ENCODE results near the gene RESP18. TPM values are rescaled to one million over a fixed set of nuclear protein-coding genes. Genes with fewer than 3 reads are reported as not detected.
A peak's percentile ranks its signal among the peaks of the same experiment; 100 is the strongest.

The RESP18 gene
- polyA plus RNA-seq, 1 of the 3 experiments (the other 2 are of a cell fraction) = not detected

DNA sequence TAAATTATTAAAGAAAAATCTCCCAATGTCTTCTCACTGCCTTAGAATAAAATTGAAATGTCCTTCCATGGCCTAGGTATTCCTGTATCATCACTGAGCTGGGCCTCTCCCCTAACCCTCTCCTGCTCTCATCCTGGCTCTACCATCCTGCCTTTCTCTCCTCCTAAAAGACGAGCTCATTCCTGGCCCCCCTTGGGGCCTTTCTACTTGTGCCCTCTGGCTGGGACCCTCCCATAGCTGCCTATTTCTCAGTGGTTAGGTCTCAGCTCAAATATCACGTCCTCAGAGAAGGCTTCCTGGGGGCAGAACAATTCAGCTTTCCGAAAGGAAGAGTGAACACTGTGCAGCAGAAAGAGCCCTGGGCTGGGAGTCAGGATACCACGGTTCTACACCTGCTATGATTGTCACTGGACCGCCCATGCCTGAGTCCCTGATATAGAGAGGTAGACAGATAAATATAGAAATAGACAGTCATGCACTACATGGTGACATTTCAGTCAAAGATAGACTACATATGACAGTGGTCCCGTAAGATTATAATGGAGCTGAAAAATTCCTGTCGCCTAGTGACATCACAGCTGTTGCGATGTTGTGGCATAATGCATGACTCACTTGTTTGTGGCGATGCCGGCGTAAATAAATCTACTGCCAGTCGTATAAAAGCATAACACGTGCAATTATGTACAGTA lies 45.8 kb upstream of the RESP18 start:
- no peaks in the 10 kb centered on the region for H3K27me3 ChIP-seq (ENCODE audit: insufficient read depth)
- 94% methylated on average over 13 of the region's 13 CpGs for WGBS (ENCODE audit: low lambda C conversion rate)
- H3K9me2 ChIP-seq = no peaks in the 10 kb centered on the region
- peaks cover 20 to 25% of the 10 kb centered on the region in 2 experiments for H3K36me3 ChIP-seq (replicated peaks in 1 of 2; ENCODE audit: control insufficient read depth in 1 of 2, insufficient read depth in 2 of 2, low read length in 1 of 2)
- H3K79me2 ChIP-seq (ENCODE audit: insufficient read depth) = no peaks in the 10 kb centered on the region
- H3K9ac ChIP-seq = no peak overlapping the region
- H3K4me3 ChIP-seq (ENCODE audit: low read depth in 2 of 2, low read length in 1 of 2) = no peak overlapping the region
- no peak overlapping the region for H2AFZ ChIP-seq (ENCODE audit: low read depth)
- H3F3A ChIP-seq (replicated peaks; ENCODE audit: insufficient read depth) = peaks cover 2% of the 10 kb centered on the region
- H3K4me1 ChIP-seq (ENCODE audit: control insufficient read depth in 1 of 2, insufficient read depth in 2 of 2, low read depth in 1 of 2, low read length in 1 of 2) = no peaks in the 10 kb centered on the region
- H3K9me3 ChIP-seq = no peaks in the 10 kb centered on the region
- TF ChIP-seq, protein P1, sequence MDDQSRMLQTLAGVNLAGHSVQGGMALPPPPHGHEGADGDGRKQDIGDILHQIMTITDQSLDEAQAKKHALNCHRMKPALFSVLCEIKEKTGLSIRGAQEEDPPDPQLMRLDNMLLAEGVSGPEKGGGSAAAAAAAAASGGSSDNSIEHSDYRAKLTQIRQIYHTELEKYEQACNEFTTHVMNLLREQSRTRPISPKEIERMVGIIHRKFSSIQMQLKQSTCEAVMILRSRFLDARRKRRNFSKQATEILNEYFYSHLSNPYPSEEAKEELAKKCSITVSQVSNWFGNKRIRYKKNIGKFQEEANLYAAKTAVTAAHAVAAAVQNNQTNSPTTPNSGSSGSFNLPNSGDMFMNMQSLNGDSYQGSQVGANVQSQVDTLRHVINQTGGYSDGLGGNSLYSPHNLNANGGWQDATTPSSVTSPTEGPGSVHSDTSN (IDR thresholded peaks at IDR 0.05) = no peak
- TF ChIP-seq, protein P2, sequence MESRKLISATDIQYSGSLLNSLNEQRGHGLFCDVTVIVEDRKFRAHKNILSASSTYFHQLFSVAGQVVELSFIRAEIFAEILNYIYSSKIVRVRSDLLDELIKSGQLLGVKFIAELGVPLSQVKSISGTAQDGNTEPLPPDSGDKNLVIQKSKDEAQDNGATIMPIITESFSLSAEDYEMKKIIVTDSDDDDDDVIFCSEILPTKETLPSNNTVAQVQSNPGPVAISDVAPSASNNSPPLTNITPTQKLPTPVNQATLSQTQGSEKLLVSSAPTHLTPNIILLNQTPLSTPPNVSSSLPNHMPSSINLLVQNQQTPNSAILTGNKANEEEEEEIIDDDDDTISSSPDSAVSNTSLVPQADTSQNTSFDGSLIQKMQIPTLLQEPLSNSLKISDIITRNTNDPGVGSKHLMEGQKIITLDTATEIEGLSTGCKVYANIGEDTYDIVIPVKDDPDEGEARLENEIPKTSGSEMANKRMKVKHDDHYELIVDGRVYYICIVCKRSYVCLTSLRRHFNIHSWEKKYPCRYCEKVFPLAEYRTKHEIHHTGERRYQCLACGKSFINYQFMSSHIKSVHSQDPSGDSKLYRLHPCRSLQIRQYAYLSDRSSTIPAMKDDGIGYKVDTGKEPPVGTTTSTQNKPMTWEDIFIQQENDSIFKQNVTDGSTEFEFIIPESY (IDR thresholded peaks at IDR 0.05; ENCODE audit: borderline replicate concordance, low read depth) = no peak
- TF ChIP-seq, protein P3, sequence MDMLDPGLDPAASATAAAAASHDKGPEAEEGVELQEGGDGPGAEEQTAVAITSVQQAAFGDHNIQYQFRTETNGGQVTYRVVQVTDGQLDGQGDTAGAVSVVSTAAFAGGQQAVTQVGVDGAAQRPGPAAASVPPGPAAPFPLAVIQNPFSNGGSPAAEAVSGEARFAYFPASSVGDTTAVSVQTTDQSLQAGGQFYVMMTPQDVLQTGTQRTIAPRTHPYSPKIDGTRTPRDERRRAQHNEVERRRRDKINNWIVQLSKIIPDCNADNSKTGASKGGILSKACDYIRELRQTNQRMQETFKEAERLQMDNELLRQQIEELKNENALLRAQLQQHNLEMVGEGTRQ (IDR thresholded peaks at IDR 0.05; ENCODE audit: borderline replicate concordance, low read depth, low read length) = no peak
- no peak for TF ChIP-seq NFIC (IDR thresholded peaks at IDR 0.05; ENCODE audit: borderline replicate concordance)
- no peak overlapping the region for H3K27ac ChIP-seq (ENCODE audit: low read depth in 2 of 2, low read length in 1 of 2)
- no peak for DNase-seq
- no peak overlapping the region for H3K4me2 ChIP-seq
- no peaks in the 10 kb centered on the region for H4K20me1 ChIP-seq (ENCODE audit: insufficient read depth)
- POLR2A ChIA-PET = interaction anchor here (0.7 kb wide), 1 partner anchor 9 kb away, joined by 3 read pairs; the partner anchor contains the start of gene DNPEP
- CTCF ChIA-PET = interaction anchor here (0.7 to 2.3 kb wide), 4 partner anchors 10 to 163 kb away, joined by 3 to 9 read pairs (median 3); partner anchors contain the start of gene DNPEP

DNA sequence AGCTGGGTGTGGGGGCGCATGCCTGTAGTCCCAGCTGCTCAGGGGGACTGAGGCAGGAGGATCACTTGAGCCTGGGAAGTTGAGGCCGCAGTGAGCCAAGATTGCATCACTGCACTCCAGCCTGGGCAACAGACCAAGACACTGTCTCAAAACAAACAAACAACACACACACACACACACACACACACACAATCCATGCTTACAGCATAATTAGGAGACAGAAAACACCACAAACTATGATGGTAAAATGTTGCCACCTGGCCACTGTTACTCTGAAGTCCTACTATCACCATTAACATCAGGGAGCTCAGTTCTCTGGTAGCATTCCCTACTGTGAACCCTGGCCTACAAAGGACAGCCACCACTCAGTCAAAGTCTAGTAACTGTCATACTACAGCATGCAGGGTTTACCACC lies 36.9 kb upstream of the RESP18 start:
- no peaks in the 10 kb centered on the region for H3K36me3 ChIP-seq (replicated peaks in 1 of 2; ENCODE audit: control insufficient read depth in 1 of 2, insufficient read depth in 2 of 2, low read length in 1 of 2)
- H4K20me1 ChIP-seq (ENCODE audit: insufficient read depth) = no peaks in the 10 kb centered on the region
- H3F3A ChIP-seq (replicated peaks; ENCODE audit: insufficient read depth) = peaks cover 5% of the 10 kb centered on the region
- no peaks in the 10 kb centered on the region for H3K27me3 ChIP-seq (ENCODE audit: insufficient read depth)
- ChIA-PET POLR2A (no interaction called here), CTCF (interaction anchor here (1.1 to 1.2 kb wide), 2 partner anchors 74 to 160 kb away, joined by 4 read pairs; no protein-coding TSS in a partner anchor)
- no peaks in the 10 kb centered on the region for H3K9me2 ChIP-seq
- H3K9me3 ChIP-seq = no peaks in the 10 kb centered on the region
- peak overlapping the region in 1 of 2 experiments; percentile 75; a peak in 1 of 4 replicates for H3K27ac ChIP-seq (ENCODE audit: low read depth in 2 of 2, low read length in 1 of 2)
- H3K79me2 ChIP-seq (ENCODE audit: insufficient read depth) = no peaks in the 10 kb centered on the region
- TF ChIP-seq, protein P1 (IDR thresholded peaks at IDR 0.05) = no peak
- TF ChIP-seq, protein P4, sequence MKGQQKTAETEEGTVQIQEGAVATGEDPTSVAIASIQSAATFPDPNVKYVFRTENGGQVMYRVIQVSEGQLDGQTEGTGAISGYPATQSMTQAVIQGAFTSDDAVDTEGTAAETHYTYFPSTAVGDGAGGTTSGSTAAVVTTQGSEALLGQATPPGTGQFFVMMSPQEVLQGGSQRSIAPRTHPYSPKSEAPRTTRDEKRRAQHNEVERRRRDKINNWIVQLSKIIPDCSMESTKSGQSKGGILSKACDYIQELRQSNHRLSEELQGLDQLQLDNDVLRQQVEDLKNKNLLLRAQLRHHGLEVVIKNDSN (IDR thresholded peaks at IDR 0.05; ENCODE audit: borderline replicate concordance, low read depth) = no peak
- TF ChIP-seq EP300 (IDR thresholded peaks at IDR 0.05; ENCODE audit: borderline replicate concordance in 1 of 2, low read depth in 1 of 2, low read length in 1 of 2) = no peak
- TF ChIP-seq, protein P5, sequence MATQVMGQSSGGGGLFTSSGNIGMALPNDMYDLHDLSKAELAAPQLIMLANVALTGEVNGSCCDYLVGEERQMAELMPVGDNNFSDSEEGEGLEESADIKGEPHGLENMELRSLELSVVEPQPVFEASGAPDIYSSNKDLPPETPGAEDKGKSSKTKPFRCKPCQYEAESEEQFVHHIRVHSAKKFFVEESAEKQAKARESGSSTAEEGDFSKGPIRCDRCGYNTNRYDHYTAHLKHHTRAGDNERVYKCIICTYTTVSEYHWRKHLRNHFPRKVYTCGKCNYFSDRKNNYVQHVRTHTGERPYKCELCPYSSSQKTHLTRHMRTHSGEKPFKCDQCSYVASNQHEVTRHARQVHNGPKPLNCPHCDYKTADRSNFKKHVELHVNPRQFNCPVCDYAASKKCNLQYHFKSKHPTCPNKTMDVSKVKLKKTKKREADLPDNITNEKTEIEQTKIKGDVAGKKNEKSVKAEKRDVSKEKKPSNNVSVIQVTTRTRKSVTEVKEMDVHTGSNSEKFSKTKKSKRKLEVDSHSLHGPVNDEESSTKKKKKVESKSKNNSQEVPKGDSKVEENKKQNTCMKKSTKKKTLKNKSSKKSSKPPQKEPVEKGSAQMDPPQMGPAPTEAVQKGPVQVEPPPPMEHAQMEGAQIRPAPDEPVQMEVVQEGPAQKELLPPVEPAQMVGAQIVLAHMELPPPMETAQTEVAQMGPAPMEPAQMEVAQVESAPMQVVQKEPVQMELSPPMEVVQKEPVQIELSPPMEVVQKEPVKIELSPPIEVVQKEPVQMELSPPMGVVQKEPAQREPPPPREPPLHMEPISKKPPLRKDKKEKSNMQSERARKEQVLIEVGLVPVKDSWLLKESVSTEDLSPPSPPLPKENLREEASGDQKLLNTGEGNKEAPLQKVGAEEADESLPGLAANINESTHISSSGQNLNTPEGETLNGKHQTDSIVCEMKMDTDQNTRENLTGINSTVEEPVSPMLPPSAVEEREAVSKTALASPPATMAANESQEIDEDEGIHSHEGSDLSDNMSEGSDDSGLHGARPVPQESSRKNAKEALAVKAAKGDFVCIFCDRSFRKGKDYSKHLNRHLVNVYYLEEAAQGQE (IDR thresholded peaks at IDR 0.05; ENCODE audit: low read depth, low read length) = no peak
- no peak overlapping the region; the same call in 1 of the 2 replicates for H3K9ac ChIP-seq
- H2AFZ ChIP-seq (ENCODE audit: low read depth) = no peak overlapping the region
- H3K4me3 ChIP-seq (ENCODE audit: low read depth in 2 of 2, low read length in 1 of 2) = no peak overlapping the region
- peak overlapping the region; percentile 60; the same call in 1 of the 2 replicates for H3K4me2 ChIP-seq
- no peak for DNase-seq
- 50% methylated on average over 2 of the region's 2 CpGs for WGBS (ENCODE audit: low lambda C conversion rate)
- peaks cover 0 to 4% of the 10 kb centered on the region in 2 experiments; a peak in 1 of 4 replicates for H3K4me1 ChIP-seq (ENCODE audit: control insufficient read depth in 1 of 2, insufficient read depth in 2 of 2, low read depth in 1 of 2, low read length in 1 of 2)

All from SK-N-SH (cell line).